Activated T-helper 17 cell treated with anti-CD3 and anti-CD28 coated beads, Interleukin-2, amount 50 U/mL, for 72 hours (primary cell): ENCODE measurements around the gene HEG1. TPM values are rescaled to one million over a fixed set of nuclear protein-coding genes. Genes with fewer than 3 reads are reported as not detected.

Experiments used
- ATAC-seq: fragments of 150-1000 bp; cut with Tn5 transposase; replicated peaks from 2 replicates; pipeline ENCODE4 v1.10.0; 2021; ENCODE audit warnings: mild to moderate bottlenecking, moderate library complexity
- H3K27ac Mint-ChIP-seq: one replicate; pipeline ENCODE4 v1.8.0; 2022; ENCODE audit warnings: mixed read lengths
- H3K27me3 Mint-ChIP-seq: one replicate; pipeline ENCODE4 v1.8.0; 2022; ENCODE audit warnings: mixed read lengths
- H3K36me3 Mint-ChIP-seq: one replicate; pipeline ENCODE4 v1.8.0; 2022; ENCODE audit warnings: low read depth, mild to moderate bottlenecking, mixed read lengths
- H3K4me1 Mint-ChIP-seq: one replicate; pipeline ENCODE4 v1.8.0; 2022; ENCODE audit warnings: mixed read lengths
- H3K4me3 Mint-ChIP-seq: one replicate; pipeline ENCODE4 v1.8.0; 2022; ENCODE audit warnings: mild to moderate bottlenecking, mixed read lengths
- H3K9me3 Mint-ChIP-seq: one replicate; pipeline ENCODE4 v1.8.0; 2022; ENCODE audit warnings: mixed read lengths
- total RNA-seq, 2 donors: library from RNA; stranded (reverse); gene quantifications; one replicate each; pipeline ENCODE4 v1.2.3, GENCODE V29; 2022

The HEG1 gene
- total RNA-seq, 2 donors from 2014 or later: 4.6 to 5.5 TPM

DNA sequence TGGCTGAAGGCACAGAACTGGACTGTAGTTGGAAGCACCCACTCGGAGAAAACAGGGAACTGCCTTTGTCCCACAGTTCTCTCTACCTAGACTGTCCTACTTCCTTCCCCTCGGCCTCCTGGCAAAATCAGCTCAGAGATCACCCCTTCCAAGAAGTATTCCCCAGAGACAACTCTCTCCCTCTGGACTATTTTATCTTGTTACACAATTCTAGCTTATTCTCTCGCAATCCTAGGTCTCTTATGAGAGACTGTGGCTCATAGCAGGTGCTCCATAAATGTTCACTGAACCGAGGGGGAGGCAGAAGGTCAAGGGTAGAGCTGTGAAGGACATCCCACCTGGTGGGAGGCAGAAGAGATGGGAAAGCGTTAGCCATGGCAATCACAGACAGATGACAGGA is 10.6 kb downstream of the HEG1 start:
- peaks cover 4% of the 10 kb centered on the region for H3K4me1 Mint-ChIP-seq
- no peak overlapping the region for H3K4me3 Mint-ChIP-seq
- H3K27me3 Mint-ChIP-seq: no peaks in the 10 kb centered on the region
- H3K36me3 Mint-ChIP-seq: peaks cover 6% of the 10 kb centered on the region
- H3K27ac Mint-ChIP-seq: no peak overlapping the region
- H3K9me3 Mint-ChIP-seq: no peaks in the 10 kb centered on the region
- ATAC-seq: no peak

DNA sequence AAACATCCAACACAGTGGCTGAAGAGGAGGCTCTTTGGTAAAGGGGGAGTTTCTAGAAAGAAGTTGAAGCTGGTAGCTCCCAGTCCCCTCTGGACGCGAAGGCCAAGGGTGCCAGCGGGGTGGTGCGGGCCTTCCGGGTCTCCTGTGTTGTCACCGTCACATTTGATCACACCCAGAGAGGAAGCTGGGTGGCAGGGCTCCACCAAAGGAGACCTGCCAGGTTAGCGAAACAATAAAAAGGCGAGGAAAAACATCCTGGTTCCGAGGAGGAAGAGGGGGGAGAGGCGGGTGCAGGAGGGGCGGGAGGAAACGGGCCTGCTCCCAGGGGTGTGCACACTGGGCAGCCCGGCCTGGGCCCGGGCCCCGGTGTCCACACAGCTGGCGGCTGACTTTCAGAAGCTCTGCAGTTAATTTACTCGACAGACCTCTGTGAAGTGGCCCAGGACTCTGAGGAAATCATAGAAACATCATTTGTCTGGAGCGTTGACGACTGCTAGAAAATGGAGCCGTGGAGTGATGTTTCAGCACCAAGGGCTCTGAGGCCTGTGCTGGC is 12.1 kb downstream of the HEG1 start:
- Mint-ChIP-seq H3K36me3 (peaks cover 6% of the 10 kb centered on the region), H3K4me1 (peaks cover 15% of the 10 kb centered on the region), H3K27ac (no peak overlapping the region), H3K27me3 (no peaks in the 10 kb centered on the region), H3K4me3 (no peak overlapping the region), H3K9me3 (no peaks in the 10 kb centered on the region)
- ATAC-seq: no peak

DNA sequence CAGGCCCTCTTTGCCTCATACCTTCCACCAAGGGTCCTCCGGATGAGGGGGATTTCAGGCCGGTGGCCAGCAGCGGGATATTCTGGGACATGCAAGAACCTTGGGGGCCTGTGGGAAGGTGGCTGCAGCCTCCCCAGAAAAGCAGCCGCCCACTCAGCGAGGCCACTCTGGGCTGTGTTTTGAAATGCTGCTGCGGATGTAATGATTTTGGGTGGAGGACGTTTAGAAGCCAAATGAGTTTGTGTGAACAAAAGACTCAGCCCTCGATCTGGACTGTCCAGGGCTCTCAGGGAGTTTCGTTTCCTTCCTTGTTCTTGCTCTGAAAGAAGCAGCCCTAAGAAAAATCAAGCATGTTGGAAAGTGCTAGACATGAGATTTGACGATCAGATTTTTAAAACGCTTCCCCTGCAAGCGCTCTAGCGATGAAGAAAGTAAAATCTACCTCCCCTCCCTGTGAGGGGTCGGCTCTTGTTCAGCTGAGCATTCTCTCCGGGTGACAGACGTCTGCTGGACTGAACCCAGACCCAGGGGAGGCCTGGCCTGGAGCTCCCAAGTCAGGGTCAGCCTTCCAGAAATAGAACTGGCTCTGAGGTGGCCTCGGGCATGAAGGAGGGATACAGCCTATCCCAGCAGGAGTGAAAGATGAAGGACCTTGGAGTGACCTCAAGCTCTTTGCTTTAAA is 12.9 kb downstream of the HEG1 start:
- Mint-ChIP-seq H3K27me3 (no peaks in the 10 kb centered on the region), H3K4me3 (no peak overlapping the region), H3K36me3 (peaks cover 6% of the 10 kb centered on the region), H3K4me1 (peaks cover 15% of the 10 kb centered on the region), H3K9me3 (no peaks in the 10 kb centered on the region), H3K27ac (no peak overlapping the region)
- no peak for ATAC-seq

DNA sequence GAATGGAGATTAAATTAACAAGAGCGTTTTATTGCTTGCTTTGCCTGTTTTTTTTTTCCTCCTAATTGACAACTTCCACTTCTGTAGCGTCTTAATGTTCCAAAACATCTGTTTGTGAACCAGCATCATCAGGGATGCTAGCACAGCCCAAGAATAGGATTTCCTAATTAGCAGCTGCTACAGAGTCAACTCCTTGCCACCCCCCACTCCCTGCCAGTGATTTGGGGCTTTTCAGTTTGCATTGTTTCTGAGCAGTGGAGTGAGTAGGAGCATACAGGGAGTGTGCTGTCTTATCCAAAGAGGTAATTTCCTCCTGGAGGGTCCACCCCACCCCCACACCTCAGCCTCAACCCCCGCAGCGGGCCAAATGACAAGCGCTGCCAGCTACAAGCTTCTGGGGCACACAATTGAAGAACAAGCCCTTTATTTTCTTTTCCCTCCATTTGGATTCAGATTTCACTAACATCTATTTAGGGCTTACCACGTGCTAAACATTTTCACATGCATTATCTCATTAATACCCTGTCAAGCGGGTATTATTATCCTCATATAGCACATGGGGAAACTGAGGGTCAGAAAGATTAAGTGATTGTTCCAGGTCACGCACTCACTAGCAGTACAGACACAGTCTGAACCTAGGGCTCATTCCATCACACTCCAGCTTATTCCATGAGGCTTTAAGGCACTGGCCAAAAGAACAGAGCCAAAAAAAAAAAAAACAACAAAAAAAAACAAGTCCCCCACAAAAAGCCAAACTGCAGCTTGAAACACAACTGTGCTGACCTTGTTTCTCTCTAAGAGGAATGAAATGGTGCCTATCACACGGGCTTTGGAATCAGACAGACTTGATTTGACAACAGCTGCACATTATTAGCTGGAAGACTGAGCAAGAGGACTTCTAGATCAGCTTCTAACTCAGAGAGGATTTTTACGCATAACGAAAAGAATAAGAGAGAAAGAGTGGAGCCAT is 16.4 kb downstream of the HEG1 start:
- H3K36me3 Mint-ChIP-seq: peaks cover 13% of the 10 kb centered on the region
- ATAC-seq: no peak
- H3K4me1 Mint-ChIP-seq: peaks cover 22% of the 10 kb centered on the region
- H3K27ac Mint-ChIP-seq: no peak overlapping the region
- H3K27me3 Mint-ChIP-seq: no peaks in the 10 kb centered on the region
- peaks cover 5% of the 10 kb centered on the region for H3K9me3 Mint-ChIP-seq
- no peak overlapping the region for H3K4me3 Mint-ChIP-seq

DNA sequence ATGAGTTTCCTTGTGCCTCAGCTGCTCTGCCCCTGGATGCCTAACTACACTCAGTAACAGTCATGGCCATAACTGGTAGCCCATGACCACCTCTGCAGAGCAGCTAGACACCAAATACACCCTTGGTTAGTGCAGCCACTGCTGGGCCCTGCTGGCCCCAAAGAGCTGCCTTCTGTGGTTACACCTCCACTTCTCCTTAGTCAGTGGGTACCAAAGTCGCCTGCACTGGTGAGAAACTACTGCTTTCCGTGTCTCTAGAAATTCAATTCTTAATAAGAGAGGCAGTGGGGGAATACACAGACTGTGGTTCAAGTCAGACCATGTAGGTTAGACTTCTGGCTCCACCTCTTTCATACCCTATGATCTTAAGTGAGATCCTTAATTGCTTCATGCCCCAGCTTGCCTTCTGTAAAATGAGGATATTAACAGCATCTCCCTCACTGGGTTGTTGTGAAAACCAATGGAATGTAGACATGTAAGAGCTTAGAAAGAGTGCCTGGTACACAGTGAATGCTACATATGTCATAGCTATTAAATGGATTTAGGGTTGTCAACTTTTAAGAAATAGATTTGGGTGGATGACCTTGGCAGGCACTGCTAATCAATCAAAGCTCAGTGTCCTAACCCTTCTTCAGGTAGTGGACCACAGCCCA is 18.2 kb downstream of the HEG1 start:
- Mint-ChIP-seq H3K4me3 (peak overlapping the region; percentile 8), H3K36me3 (peaks cover 8% of the 10 kb centered on the region)

DNA sequence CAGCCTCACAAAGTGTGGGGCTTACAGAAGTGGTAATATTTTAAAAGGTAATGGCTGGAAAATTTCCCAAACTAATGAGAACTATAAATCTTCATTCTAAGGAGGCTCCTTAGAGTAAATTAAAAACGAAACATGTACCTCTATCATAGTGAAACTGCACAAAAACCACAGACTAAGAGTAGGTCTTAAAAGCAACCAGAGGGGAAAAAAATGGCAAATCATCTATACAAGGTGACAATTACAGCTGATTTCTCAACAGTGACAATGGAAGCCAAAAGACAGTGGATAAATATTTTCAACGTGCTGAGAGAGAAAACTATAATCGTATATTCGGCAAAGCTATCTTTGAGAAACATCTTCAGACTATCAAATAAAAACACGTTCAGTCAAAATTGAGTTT is 20.6 kb downstream of the HEG1 start:
- peak; percentile 92 for ATAC-seq
- peaks cover 27% of the 10 kb centered on the region for H3K4me1 Mint-ChIP-seq
- peaks cover 8% of the 10 kb centered on the region for H3K36me3 Mint-ChIP-seq
- peaks cover 5% of the 10 kb centered on the region for H3K9me3 Mint-ChIP-seq
- H3K27ac Mint-ChIP-seq: no peak overlapping the region
- no peaks in the 10 kb centered on the region for H3K27me3 Mint-ChIP-seq
- H3K4me3 Mint-ChIP-seq: peak overlapping the region; percentile 35

More for the DNA sequence above, 18.2 kb downstream of the HEG1 start:
- H3K27ac Mint-ChIP-seq: no peak overlapping the region
- H3K27me3 Mint-ChIP-seq: no peaks in the 10 kb centered on the region
- H3K4me1 Mint-ChIP-seq: peaks cover 22% of the 10 kb centered on the region
- ATAC-seq: peak; percentile 64
- H3K9me3 Mint-ChIP-seq: peaks cover 5% of the 10 kb centered on the region

DNA sequence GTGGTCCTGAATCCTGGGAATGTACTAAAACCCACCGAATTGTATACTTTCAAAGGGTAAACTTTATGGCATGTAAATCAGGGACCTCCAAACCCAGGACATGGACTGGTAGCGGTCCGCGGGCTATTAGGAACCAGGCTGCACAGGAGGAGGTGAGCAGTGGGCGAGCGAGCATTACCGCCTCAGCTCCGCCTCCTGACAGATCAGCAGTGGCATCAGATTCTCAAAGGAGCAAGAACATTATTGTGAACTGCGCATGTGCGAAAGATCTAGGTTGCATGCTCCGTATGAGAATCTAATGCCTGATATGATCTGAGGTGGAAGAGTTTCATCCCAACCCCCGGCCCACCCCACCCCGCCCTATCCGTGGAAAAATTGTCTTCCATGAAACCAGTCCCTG is 22.2 kb downstream of the HEG1 start:
- Mint-ChIP-seq H3K4me1 (peaks cover 16% of the 10 kb centered on the region), H3K27me3 (no peaks in the 10 kb centered on the region), H3K27ac (no peak overlapping the region), H3K36me3 (peaks cover 15% of the 10 kb centered on the region), H3K9me3 (peaks cover 5% of the 10 kb centered on the region), H3K4me3 (no peak overlapping the region)
- ATAC-seq: no peak

DNA sequence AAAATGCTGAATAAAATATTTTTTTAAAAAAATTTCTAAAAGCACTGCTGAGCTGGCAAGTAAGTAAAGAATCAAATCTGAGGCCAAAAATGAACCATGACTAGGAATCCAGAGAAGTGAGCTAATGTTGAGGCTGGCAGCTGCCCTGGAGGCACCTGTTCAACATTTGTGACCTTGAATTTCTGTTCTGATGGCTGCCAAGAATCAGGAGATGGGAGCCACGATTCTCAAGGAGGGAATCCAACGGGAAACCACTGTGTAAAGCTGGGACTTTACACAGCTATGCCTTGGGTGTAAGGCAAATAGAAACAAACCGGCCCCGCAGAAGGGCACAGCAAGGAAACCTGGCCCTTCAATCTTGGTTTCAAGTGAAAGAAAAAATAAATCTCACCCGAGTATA is 22.7 kb downstream of the HEG1 start:
- peaks cover 21% of the 10 kb centered on the region for H3K4me1 Mint-ChIP-seq
- ATAC-seq: no peak
- H3K27me3 Mint-ChIP-seq: no peaks in the 10 kb centered on the region
- H3K27ac Mint-ChIP-seq: no peak overlapping the region
- H3K36me3 Mint-ChIP-seq: peaks cover 20% of the 10 kb centered on the region
- no peak overlapping the region for H3K4me3 Mint-ChIP-seq
- H3K9me3 Mint-ChIP-seq: peaks cover 5% of the 10 kb centered on the region

DNA sequence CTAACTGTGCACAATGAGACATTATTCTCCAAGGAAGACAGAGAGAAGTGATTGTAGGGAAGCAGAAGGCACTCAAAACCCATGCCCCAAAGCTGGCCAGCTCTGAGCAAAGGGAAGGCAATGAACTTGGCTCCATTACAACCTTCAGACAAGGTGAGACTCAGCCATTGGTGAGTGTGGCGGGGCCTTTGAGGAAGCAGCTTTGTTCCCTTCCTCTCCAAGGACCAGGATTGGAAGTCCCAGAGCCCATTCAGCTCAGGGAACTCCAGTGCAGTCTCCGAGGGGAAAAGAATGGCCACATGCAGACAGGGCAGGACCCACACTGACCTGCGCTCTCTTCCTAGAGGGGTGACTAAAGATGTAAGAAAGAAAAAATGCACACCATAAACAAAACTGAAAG is 23.1 kb downstream of the HEG1 start:
- ATAC-seq: no peak
- H3K9me3 Mint-ChIP-seq: peaks cover 5% of the 10 kb centered on the region
- H3K27ac Mint-ChIP-seq: no peak overlapping the region
- peaks cover 24% of the 10 kb centered on the region for H3K36me3 Mint-ChIP-seq
- peaks cover 21% of the 10 kb centered on the region for H3K4me1 Mint-ChIP-seq
- H3K4me3 Mint-ChIP-seq: no peak overlapping the region
- H3K27me3 Mint-ChIP-seq: no peaks in the 10 kb centered on the region

DNA sequence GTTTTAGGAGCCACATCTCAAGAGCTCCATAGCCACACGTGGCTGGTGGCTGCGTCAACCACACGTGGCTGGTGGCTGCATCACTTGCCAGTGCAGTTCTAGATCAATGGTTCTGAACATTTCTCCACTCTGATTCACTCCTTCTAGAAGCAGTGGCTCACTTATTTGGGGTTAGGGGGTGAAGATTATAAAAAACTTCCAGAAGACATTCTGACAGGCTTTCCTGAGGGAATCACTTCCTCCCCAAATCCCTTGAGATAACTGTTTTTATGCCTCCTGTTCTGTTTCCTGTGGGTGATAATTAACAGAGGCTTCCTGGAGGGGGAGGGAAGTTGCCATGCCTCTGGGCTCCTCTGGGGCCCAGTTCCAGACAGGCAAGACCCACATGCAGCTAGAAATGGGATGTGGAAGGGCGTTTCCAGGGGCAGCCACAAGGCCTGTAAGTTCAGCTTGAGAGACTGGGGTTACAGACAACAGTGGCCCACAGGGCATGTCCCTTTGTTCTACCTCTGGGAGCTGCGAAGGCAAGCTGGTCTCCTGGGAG is 23.6 kb downstream of the HEG1 start:
- H3K4me1 Mint-ChIP-seq: peaks cover 18% of the 10 kb centered on the region
- no peak overlapping the region for H3K4me3 Mint-ChIP-seq
- H3K27ac Mint-ChIP-seq: no peak overlapping the region
- peaks cover 29% of the 10 kb centered on the region for H3K36me3 Mint-ChIP-seq
- no peak for ATAC-seq
- H3K27me3 Mint-ChIP-seq: no peaks in the 10 kb centered on the region
- H3K9me3 Mint-ChIP-seq: peaks cover 5% of the 10 kb centered on the region

DNA sequence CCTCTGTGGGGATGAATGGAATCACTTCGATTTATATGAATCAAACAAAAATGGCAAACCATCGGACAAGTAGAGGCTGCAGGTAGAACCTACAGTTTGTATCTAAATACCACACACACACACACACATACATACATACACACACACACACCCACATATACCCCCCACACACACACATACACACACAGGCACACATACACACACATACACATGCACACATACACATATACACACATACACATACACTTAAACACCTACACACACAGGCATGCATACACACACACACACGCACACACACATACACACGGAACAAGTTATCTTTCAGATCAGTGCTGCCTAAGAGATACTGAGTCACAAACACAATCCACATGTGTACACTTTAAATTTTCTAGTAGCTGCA is 24.3 kb downstream of the HEG1 start:
- no peaks in the 10 kb centered on the region for H3K27me3 Mint-ChIP-seq
- H3K9me3 Mint-ChIP-seq: peaks cover 5% of the 10 kb centered on the region
- H3K4me3 Mint-ChIP-seq: no peak overlapping the region
- H3K4me1 Mint-ChIP-seq: peaks cover 18% of the 10 kb centered on the region
- ATAC-seq: no peak
- peaks cover 36% of the 10 kb centered on the region for H3K36me3 Mint-ChIP-seq
- no peak overlapping the region for H3K27ac Mint-ChIP-seq

DNA sequence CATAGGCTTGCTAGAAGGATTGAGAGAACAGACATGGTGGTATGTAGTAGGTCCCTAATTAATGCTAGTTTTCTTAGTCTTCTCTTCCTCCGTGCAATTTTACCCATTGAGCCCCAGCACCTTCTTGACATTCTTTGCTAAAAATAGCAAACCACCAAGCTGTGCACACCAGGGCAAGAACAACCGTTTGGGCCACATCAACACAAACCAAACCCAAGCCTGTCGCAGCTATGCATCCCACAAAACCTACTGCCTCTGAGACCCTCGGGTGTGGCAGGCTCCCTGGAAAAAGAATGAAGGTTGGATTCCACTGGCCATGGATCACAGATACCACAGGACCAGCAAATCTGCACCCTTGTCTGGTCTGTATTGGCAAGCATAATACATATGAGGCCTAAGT is 27.1 kb downstream of the HEG1 start:
- Mint-ChIP-seq H3K9me3 (no peaks in the 10 kb centered on the region), H3K27me3 (no peaks in the 10 kb centered on the region), H3K4me3 (no peak overlapping the region), H3K36me3 (peaks cover 46% of the 10 kb centered on the region), H3K27ac (no peak overlapping the region), H3K4me1 (peaks cover 27% of the 10 kb centered on the region)
- no peak for ATAC-seq

DNA sequence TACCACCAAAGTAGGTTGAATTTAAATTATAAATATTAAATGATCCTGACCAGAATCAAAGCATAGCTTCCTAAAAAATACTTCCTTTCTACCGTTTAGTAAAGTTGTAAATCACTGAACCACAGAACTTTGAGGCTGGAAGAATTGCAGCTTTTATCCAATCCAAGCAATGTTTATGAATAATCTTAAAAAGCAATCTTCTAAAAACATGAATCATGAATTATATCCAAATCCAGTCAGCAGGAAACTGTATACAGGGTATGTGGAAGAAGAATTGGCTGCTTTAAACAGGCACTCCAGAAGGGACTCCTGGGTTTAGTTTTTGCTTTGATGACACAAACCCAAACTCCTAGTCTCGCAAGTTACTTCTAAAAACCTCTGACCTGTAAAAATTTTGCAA is 30.2 kb downstream of the HEG1 start:
- no peaks in the 10 kb centered on the region for H3K9me3 Mint-ChIP-seq
- ATAC-seq: no peak
- H3K4me1 Mint-ChIP-seq: peaks cover 27% of the 10 kb centered on the region
- H3K36me3 Mint-ChIP-seq: peaks cover 53% of the 10 kb centered on the region
- H3K27ac Mint-ChIP-seq: no peak overlapping the region
- no peaks in the 10 kb centered on the region for H3K27me3 Mint-ChIP-seq
- no peak overlapping the region for H3K4me3 Mint-ChIP-seq

DNA sequence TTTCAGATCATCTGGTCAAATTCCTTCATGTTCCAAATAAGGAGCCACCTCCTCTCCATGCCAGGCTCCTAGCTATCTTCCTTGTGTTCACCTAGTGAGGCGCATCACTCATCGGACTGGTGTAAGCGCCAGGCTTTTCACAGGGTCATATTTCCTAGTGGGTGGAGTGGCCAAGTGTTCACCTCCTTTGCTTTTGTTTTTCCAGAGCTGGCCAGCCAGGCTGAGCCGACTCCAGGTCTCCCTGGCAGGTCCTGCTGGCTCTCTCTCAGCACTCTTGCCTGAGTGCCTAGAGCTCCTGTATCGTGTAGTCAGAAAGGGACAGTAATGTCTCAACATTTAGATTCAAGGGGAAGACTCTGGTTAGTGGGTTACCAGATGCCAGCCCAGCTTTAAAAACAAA is 31.0 kb downstream of the HEG1 start:
- Mint-ChIP-seq H3K4me3 (no peak overlapping the region), H3K9me3 (no peaks in the 10 kb centered on the region), H3K27me3 (no peaks in the 10 kb centered on the region), H3K4me1 (peaks cover 27% of the 10 kb centered on the region), H3K36me3 (peaks cover 61% of the 10 kb centered on the region), H3K27ac (no peak overlapping the region)
- no peak for ATAC-seq
